Endodermal cell (in vitro differentiated cells): ENCODE data around the gene ABCC5. TPM values are rescaled to one million over a fixed set of nuclear protein-coding genes. Genes with fewer than 3 reads are reported as not detected.

Experiments used
- DNase-seq: peaks from one replicate; pipeline ENCODE4 v3.0.0-alpha.2; 2017
- H3K27ac ChIP-seq: 2 replicates; pipeline ENCODE4 v1.5.1; 2013; ENCODE audit warnings: mild to moderate bottlenecking, low read depth, low read length, moderate library complexity
- H3K27me3 ChIP-seq: 2 replicates; pipeline ENCODE4 v1.6.1; 2013; ENCODE audit warnings: mild to moderate bottlenecking, low read length, moderate library complexity; ENCODE audit not compliant: insufficient read depth, control insufficient read depth, poor library complexity, severe bottlenecking
- H3K36me3 ChIP-seq: 2 replicates; pipeline ENCODE4 v1.7.0; 2013; ENCODE audit warnings: mild to moderate bottlenecking, low read length, moderate library complexity; ENCODE audit not compliant: control insufficient read depth, insufficient read depth
- H3K4me1 ChIP-seq: one replicate; pipeline ENCODE4 v1.7.0; 2013; ENCODE audit warnings: low read length; ENCODE audit not compliant: control insufficient read depth, insufficient read depth
- H3K4me3 ChIP-seq: 2 replicates; pipeline ENCODE4 v1.5.1; 2013; ENCODE audit warnings: mild to moderate bottlenecking, low read length, moderate library complexity
- H3K9ac ChIP-seq: 2 replicates; pipeline ENCODE4 v1.6.1; 2013; ENCODE audit warnings: mild to moderate bottlenecking, low read length, moderate library complexity; ENCODE audit not compliant: poor library complexity, severe bottlenecking; ENCODE audit errors: extremely low read depth
- H3K9me3 ChIP-seq: 2 replicates; pipeline ENCODE4 v1.6.1; 2013; ENCODE audit warnings: mild to moderate bottlenecking, low read length, moderate library complexity; ENCODE audit not compliant: control insufficient read depth
- H3K27ac Mint-ChIP-seq: 2 replicates; pipeline ENCODE4 v1.8.0; 2020; ENCODE audit warnings: mixed read lengths
- H3K27me3 Mint-ChIP-seq: 2 replicates; pipeline ENCODE4 v1.8.0; 2021; ENCODE audit warnings: mild to moderate bottlenecking, mixed read lengths; ENCODE audit not compliant: insufficient read depth
- H3K36me3 Mint-ChIP-seq: 2 replicates; pipeline ENCODE4 v1.8.0; 2020; ENCODE audit warnings: low read depth, mixed read lengths
- H3K4me1 Mint-ChIP-seq: 2 replicates; pipeline ENCODE4 v1.8.0; 2020; ENCODE audit warnings: mixed read lengths
- H3K4me3 Mint-ChIP-seq: 2 replicates; pipeline ENCODE4 v1.8.0; 2020; ENCODE audit warnings: mild to moderate bottlenecking, moderate library complexity, mixed read lengths
- H3K9me3 Mint-ChIP-seq: 2 replicates; pipeline ENCODE4 v1.8.0; 2020; ENCODE audit warnings: mild to moderate bottlenecking, mixed read lengths
- WGBS, 2 experiments: methylation state at CpG; one replicate each; pipeline versions ENCODE4 v1.1.5 to v1.1.7; 2013; ENCODE audit warnings: missing lambda C conversion rate in 2 of 2, mixed read lengths in 1 of 2; ENCODE audit not compliant: insufficient coverage in 1 of 2, insufficient read length in 1 of 2; 5-methylcytosine and 5-hydroxymethylcytosine counted together
- long read RNA-seq, 4 experiments: library from polyadenylated mRNA in 2 of 4; library from RNA in 1 of 4; library from capped mRNA in 1 of 4; stranded (forward) in 3 of 4; unstranded in 1 of 4; transcript quantifications; one replicate each; pipeline ENCODE4 v2.0.0, GENCODE V29; 2020 to 2021; ENCODE audit warnings: inconsistent platforms in 1 of 4
- polyA plus RNA-seq, 2 experiments: library from polyadenylated mRNA; stranded (reverse); fragments of 50-300 nt; gene quantifications; one replicate each; pipeline ENCODE4 v1.2.3, GENCODE V29; 2013
- total RNA-seq, 2 donors: library from RNA; stranded (reverse); fragmentation: NEBNext Ultra II Directional in 1 of 2; extraction: Animal tissue kit (Norgen Biotek cat#: 25700) in 1 of 2; gene quantifications; 2 replicates in 1 of 2; 3 replicates in 1 of 2; pipeline ENCODE4 v1.2.1, GENCODE V29; 2021
- TF ChIP-seq, protein P1 (sequence below): fragments of 200-600 bp; sonication (generic); conservative IDR thresholded peaks from 2 replicates; pipeline ENCODE4 v1.5.0; 2021; ENCODE audit warnings: antibody characterized with exemption, mild to moderate bottlenecking

Gene ABCC5
- 10 to 100 TPM; 32.8 to 35.7 TPM for total RNA-seq
- 32.4 TPM for polyA plus RNA-seq (2013, experiment 1 of 2)
- 28.1 TPM for polyA plus RNA-seq (2013, experiment 2 of 2)
- long read RNA-seq, experiment 1, partial matches to known transcripts: 2 of 10 reads
- long read RNA-seq, experiment 1, other reads (novel, unspliced or antisense): 7 of 10 reads
- long read RNA-seq, experiment 2, full-length matches to known transcripts: 23 of 36 reads
- long read RNA-seq, experiment 2, partial matches to known transcripts: 8 of 36 reads
- long read RNA-seq, experiment 2, other reads (novel, unspliced or antisense): 5 of 36 reads
- long read RNA-seq, experiment 3, full-length matches to known transcripts: 97 of 121 reads
- long read RNA-seq, experiment 3, partial matches to known transcripts: 18 of 121 reads
- long read RNA-seq, experiment 3, other reads (novel, unspliced or antisense): 6 of 121 reads
- long read RNA-seq, experiment 4, partial matches to known transcripts: 4 of 13 reads
- long read RNA-seq, experiment 4, other reads (novel, unspliced or antisense): 1 of 13 reads

DNA sequence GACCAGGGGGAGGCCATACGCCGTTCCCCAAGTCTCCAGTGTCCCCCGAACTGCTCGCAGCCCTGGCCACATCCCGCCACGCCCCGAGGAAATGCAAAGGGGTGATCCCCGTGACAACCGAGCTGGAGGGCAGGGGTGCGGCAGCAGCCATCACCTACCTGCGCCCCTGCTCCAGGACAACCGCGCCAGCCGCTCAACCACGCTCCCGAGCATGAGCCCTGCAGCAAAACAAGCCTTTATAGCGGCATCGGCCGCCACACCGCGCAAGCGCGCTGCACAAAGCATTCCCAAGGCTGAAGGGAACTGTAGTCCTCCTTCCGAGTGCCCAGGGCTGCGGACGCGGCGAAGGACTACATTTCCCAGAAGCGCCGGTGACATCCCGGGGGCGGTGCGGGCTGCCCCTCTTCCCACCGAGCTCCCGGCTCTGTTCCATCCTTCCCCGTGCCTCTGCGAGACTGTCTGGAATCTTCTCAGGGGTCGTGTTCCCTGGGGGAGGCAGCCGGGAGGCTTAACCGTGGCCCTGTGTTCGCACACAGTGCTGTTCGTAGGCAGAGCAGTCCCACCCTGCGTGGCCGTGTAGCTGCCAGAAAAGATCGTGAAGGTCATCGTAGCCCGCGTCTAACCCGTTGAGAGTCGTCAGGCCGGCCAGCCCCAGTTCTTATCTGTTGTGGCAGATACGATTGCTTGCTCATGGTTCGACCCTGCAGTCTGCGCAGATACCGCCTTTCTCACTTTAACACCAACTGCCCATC is at the start of gene ABCC5:
Gene ABCC5 (minus strand): TSS at position 213 of the 752 bp plus-strand sequence. CDS start 3,492 bp downstream, outside the sequence.
- peak within 1 kb of the TSS; percentile 99 for H3K27ac Mint-ChIP-seq
- H3K27me3 Mint-ChIP-seq: peaks cover 5% of the 10 kb centered on the region
- peaks cover 20% of the 10 kb centered on the region for H3K4me1 Mint-ChIP-seq
- DNase-seq: peak; percentile 97
- Histone ChIP-seq H3K4me3 (peak within 1 kb of the TSS; percentile 96), H3K4me1 (no peaks in the 10 kb centered on the region), H3K9me3 (no peaks in the 10 kb centered on the region), H3K27ac (peak within 1 kb of the TSS; percentile 92), H3K27me3 (no peaks in the 10 kb centered on the region), H3K9ac (peak within 1 kb of the TSS; percentile 75), H3K36me3 (peaks cover 6% of the 10 kb centered on the region)
- H3K4me3 Mint-ChIP-seq: peak within 1 kb of the TSS; percentile 98
- WGBS, 2 experiments: 1 to 2% methylated on average over 29 to 55 of the region's 55 CpGs
- TF ChIP-seq, protein P1, sequence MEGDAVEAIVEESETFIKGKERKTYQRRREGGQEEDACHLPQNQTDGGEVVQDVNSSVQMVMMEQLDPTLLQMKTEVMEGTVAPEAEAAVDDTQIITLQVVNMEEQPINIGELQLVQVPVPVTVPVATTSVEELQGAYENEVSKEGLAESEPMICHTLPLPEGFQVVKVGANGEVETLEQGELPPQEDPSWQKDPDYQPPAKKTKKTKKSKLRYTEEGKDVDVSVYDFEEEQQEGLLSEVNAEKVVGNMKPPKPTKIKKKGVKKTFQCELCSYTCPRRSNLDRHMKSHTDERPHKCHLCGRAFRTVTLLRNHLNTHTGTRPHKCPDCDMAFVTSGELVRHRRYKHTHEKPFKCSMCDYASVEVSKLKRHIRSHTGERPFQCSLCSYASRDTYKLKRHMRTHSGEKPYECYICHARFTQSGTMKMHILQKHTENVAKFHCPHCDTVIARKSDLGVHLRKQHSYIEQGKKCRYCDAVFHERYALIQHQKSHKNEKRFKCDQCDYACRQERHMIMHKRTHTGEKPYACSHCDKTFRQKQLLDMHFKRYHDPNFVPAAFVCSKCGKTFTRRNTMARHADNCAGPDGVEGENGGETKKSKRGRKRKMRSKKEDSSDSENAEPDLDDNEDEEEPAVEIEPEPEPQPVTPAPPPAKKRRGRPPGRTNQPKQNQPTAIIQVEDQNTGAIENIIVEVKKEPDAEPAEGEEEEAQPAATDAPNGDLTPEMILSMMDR: peak; percentile 36
- H3K9me3 Mint-ChIP-seq: no peaks in the 10 kb centered on the region
- H3K36me3 Mint-ChIP-seq: peaks cover 10% of the 10 kb centered on the region

DNA sequence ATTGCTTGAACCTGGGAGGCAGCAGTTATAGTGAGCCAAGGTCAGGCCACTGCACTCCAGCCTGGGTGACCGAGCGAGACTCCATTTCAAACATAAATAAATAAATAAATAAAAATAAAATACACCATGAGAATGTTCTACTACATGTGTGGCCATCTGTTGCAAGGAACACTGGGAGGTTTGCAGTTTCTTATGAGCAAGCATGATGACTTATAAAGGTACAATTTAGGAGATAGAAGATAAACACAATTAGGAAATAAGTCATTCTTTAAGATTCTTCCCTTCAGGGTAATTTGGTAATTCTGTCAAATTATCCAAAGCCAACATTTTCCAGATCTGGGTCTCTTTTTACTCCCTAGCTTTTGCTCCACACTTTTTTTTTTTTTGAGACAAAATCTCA is 48.5 kb upstream of the ABCC5 start:
- Histone ChIP-seq H3K27me3 (no peaks in the 10 kb centered on the region), H3K4me3 (no peak overlapping the region), H3K9me3 (peaks cover 16% of the 10 kb centered on the region), H3K4me1 (no peaks in the 10 kb centered on the region), H3K27ac (no peak overlapping the region), H3K9ac (no peak overlapping the region), H3K36me3 (no peaks in the 10 kb centered on the region)
- WGBS, 2 experiments: no CpG with 5 or more reads among the region's 2 CpGs
- Mint-ChIP-seq H3K27me3 (no peaks in the 10 kb centered on the region), H3K4me1 (peaks cover 5% of the 10 kb centered on the region), H3K4me3 (no peak overlapping the region), H3K9me3 (peaks cover 8% of the 10 kb centered on the region), H3K36me3 (peaks cover 2% of the 10 kb centered on the region), H3K27ac (no peak overlapping the region)
- TF ChIP-seq, protein P1: no peak
- DNase-seq: no peak

DNA sequence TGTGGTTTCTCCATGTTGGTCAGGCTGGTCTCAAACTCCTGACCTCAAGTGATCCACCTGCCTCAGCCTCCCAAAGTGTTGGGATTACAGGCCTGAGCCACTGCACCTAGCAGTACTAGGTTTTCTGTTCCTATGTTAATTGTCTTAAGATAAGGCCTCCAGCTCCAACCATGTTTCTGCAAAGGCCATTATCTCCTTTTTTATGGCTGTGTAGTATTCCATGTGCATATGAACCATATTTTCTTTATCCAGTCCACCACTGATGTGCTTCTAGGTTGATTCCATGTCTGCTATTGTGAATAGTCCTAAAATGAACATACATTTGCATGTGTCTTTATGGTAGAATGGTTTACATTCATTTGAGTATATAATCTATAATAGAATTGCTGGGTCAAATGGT is 45.0 kb upstream of the ABCC5 start:
- H3K27ac ChIP-seq: no peak overlapping the region
- Mint-ChIP-seq H3K9me3 (no peaks in the 10 kb centered on the region), H3K27me3 (no peaks in the 10 kb centered on the region), H3K36me3 (no peaks in the 10 kb centered on the region), H3K27ac (no peak overlapping the region), H3K4me3 (no peak overlapping the region), H3K4me1 (peaks cover 3% of the 10 kb centered on the region)
- TF ChIP-seq, protein P1: no peak
- DNase-seq: no peak
- H3K9ac ChIP-seq: no peak overlapping the region
- no peaks in the 10 kb centered on the region for H3K4me1 ChIP-seq
- no peaks in the 10 kb centered on the region for H3K36me3 ChIP-seq
- no peaks in the 10 kb centered on the region for H3K27me3 ChIP-seq
- no peaks in the 10 kb centered on the region for H3K9me3 ChIP-seq
- H3K4me3 ChIP-seq: no peak overlapping the region
